HepG2 (cell line): ENCODE measurements around the gene ANKRD55. TPM values are rescaled to one million over a fixed set of nuclear protein-coding genes. Genes with fewer than 3 reads are reported as not detected.
A peak's percentile ranks its signal among the peaks of the same experiment; 100 is the strongest.

Experiments used
- BATF2 ChIP-seq: sonication (generic); formaldehyde crosslinking; IDR thresholded peaks from 2 replicates; pipeline ENCODE4 v1.8.0; 2022; ENCODE audit warnings: mild to moderate bottlenecking, missing genetic modification reagents, moderate library complexity
- BCL6 ChIP-seq: IDR thresholded peaks from 2 replicates; pipeline ENCODE4 v1.6.1; 2016; ENCODE audit warnings: missing genetic modification reagents, missing compliant biosample characterization
- DNMT1 ChIP-seq: sonication (generic); formaldehyde crosslinking; IDR thresholded peaks from 2 replicates; pipeline ENCODE4 v1.5.1; 2020; ENCODE audit warnings: mild to moderate bottlenecking, missing genetic modification reagents
- E2F1 ChIP-seq: sonication (generic); formaldehyde crosslinking; IDR thresholded peaks from 2 replicates; pipeline ENCODE4 v1.5.0; 2020; ENCODE audit warnings: missing genetic modification reagents
- IKZF5 ChIP-seq: IDR thresholded peaks from 2 replicates; pipeline ENCODE4 v1.6.1; 2018; ENCODE audit warnings: missing genetic modification reagents, mild to moderate bottlenecking, missing compliant biosample characterization
- KLF13 ChIP-seq: sonication (generic); formaldehyde crosslinking; IDR thresholded peaks from 2 replicates; pipeline ENCODE4 v1.4.0; 2020; ENCODE audit warnings: mild to moderate bottlenecking, missing genetic modification reagents
- NCOR1 ChIP-seq: fragments of 200-600 bp; sonication (generic); IDR thresholded peaks from 2 replicates; pipeline ENCODE4 v1.7.0; 2017; ENCODE audit warnings: antibody characterized with exemption, low read length, borderline replicate concordance
- POLR2AphosphoS5 ChIP-seq: IDR thresholded peaks from 2 replicates; pipeline ENCODE4 v1.6.1; 2012; ENCODE audit warnings: low read depth, low read length
- REST ChIP-seq, 2 experiments: IDR thresholded peaks; 2 replicates each; pipeline ENCODE4 v1.6.1; 2011 to 2012; ENCODE audit warnings: low read length in 2 of 2, borderline replicate concordance in 1 of 2, low read depth in 1 of 2, mild to moderate bottlenecking in 1 of 2, moderate library complexity in 1 of 2
- REXO4 ChIP-seq: sonication (generic); formaldehyde crosslinking; IDR thresholded peaks from 2 replicates; pipeline ENCODE4 v1.8.0; 2022; ENCODE audit warnings: missing genetic modification reagents, mild to moderate bottlenecking, borderline replicate concordance
- RFX1 ChIP-seq: fragments of 450-650 bp; IDR thresholded peaks from 2 replicates; pipeline ENCODE4 v1.6.1; 2017
- SIX4 ChIP-seq: sonication (generic); formaldehyde crosslinking; IDR thresholded peaks from 2 replicates; pipeline ENCODE4 v1.4.0; 2020; ENCODE audit warnings: missing genetic modification reagents
- SMAD3 ChIP-seq: sonication (generic); formaldehyde crosslinking; IDR thresholded peaks from 2 replicates; pipeline ENCODE4 v1.4.0; 2020; ENCODE audit warnings: missing genetic modification reagents
- TBP ChIP-seq: sonication (generic); formaldehyde crosslinking; IDR thresholded peaks from 2 replicates; pipeline ENCODE4 v1.5.0; 2020; ENCODE audit warnings: missing genetic modification reagents
- THAP7 ChIP-seq: sonication (generic); formaldehyde crosslinking; IDR thresholded peaks from 2 replicates; pipeline ENCODE4 v1.8.1; 2023; ENCODE audit warnings: mild to moderate bottlenecking, missing genetic modification reagents
- YEATS2 ChIP-seq: sonication (generic); formaldehyde crosslinking; IDR thresholded peaks from 2 replicates; pipeline ENCODE4 v1.4.0; 2020; ENCODE audit warnings: missing genetic modification reagents, borderline replicate concordance
- ZNF224 ChIP-seq: sonication (generic); formaldehyde crosslinking; IDR thresholded peaks from 2 replicates; pipeline ENCODE4 v1.5.0; 2020; ENCODE audit warnings: mild to moderate bottlenecking, missing genetic modification reagents
- ZNF383 ChIP-seq: sonication (generic); formaldehyde crosslinking; IDR thresholded peaks from 2 replicates; pipeline ENCODE4 v1.4.0; 2020; ENCODE audit warnings: missing genetic modification reagents, mild to moderate bottlenecking, borderline replicate concordance
- ZNF468 ChIP-seq: sonication (generic); formaldehyde crosslinking; IDR thresholded peaks from 2 replicates; pipeline ENCODE4 v1.8.0; 2022; ENCODE audit warnings: mild to moderate bottlenecking, moderate library complexity, missing genetic modification reagents
- ZNF652 ChIP-seq: IDR thresholded peaks from 2 replicates; pipeline ENCODE4 v1.6.1; 2016; ENCODE audit warnings: low read depth, borderline replicate concordance
- ZNF788 ChIP-seq: sonication (generic); formaldehyde crosslinking; IDR thresholded peaks from 2 replicates; pipeline ENCODE4 v1.5.0; 2020; ENCODE audit warnings: mild to moderate bottlenecking, missing genetic modification reagents, borderline replicate concordance
- ZSCAN5A ChIP-seq: sonication (generic); formaldehyde crosslinking; IDR thresholded peaks from 2 replicates; pipeline ENCODE4 v1.8.0; 2022; ENCODE audit warnings: mild to moderate bottlenecking, missing genetic modification reagents, borderline replicate concordance
- polyA plus RNA-seq, 8 experiments: library from polyadenylated mRNA; depleted of rRNA in 3 of 8; stranded (reverse) in 7 of 8; unstranded in 1 of 8; fragments of >200 nt; fragmentation: Illumina TruSeq in 4 of 8; extraction: Trizol in 4 of 8; gene quantifications; 2 replicates each; pipeline versions ENCODE4 v1.2.1 to v1.2.3, GENCODE V29; 2011 to 2016; ENCODE audit warnings: low read depth in 4 of 8, missing spikeins in 1 of 8, mixed read lengths in 1 of 8; ENCODE audit not compliant: insufficient read depth in 1 of 8
- total RNA-seq, 5 experiments: library from RNA; depleted of rRNA; stranded (reverse); fragments of >200 nt; fragmentation: Illumina TruSeq; extraction: Trizol; gene quantifications; 2 replicates each; pipeline ENCODE4 v1.2.3, GENCODE V29; 2016; ENCODE audit warnings: low read depth in 1 of 5

Gene ANKRD55
- total and polyA plus RNA-seq, 2 of the 13 experiments (the other 11 are each of a cell fraction or from before 2014, with no cell fraction given) = 0.11 to 0.28 TPM

- 0 out of 2 replicates have a peak, but pooled peaks have one; percentile 26 for TF ChIP-seq THAP7
- no peak for TF ChIP-seq POLR2AphosphoS5
- no peak for TF ChIP-seq E2F1 (CRISPR knock-in tag)
- TF ChIP-seq ZNF788 (CRISPR knock-in tag) = no peak
- 0 out of 2 replicates have a peak, but pooled peaks have one; percentile 36 for TF ChIP-seq BCL6
- TF ChIP-seq SIX4 = no peak
- peak; percentile 34; the same call in 1 of the 2 replicates for TF ChIP-seq NCOR1
- TF ChIP-seq ZNF224 (CRISPR knock-in tag) = no peak
- TF ChIP-seq SMAD3 (CRISPR knock-in tag) = no peak
- TF ChIP-seq KLF13 (CRISPR knock-in tag) = no peak
- TF ChIP-seq ZNF468 = no peak
- no peak for TF ChIP-seq YEATS2 (CRISPR knock-in tag)
- TF ChIP-seq ZNF383 (CRISPR knock-in tag) = no peak
- TF ChIP-seq RFX1 = no peak
- no peak for TF ChIP-seq TBP (CRISPR knock-in tag)
- no peak for TF ChIP-seq BATF2
- TF ChIP-seq ZNF652 = peak; percentile 95
- TF ChIP-seq DNMT1 (CRISPR knock-in tag) = no peak
- TF ChIP-seq ZSCAN5A (CRISPR knock-in tag) = no peak
- no peak for TF ChIP-seq IKZF5
- TF ChIP-seq REST (IDR thresholded peaks at IDR 0.05; ENCODE audit: borderline replicate concordance in 1 of 2, low read depth in 1 of 2, low read length in 2 of 2) = no peak
- TF ChIP-seq REXO4 (CRISPR knock-in tag) = no peak
Measured at GRCh38 chr5:56090793-56091460, 142.2 kb downstream of the ANKRD55 start (continued).
